GM18858 (cell line): ENCODE measurements around the gene FH.

Experiments
- ATAC-seq: cut with Tn5 transposase; IDR thresholded peaks from one replicate; pipeline ENCODE4 v1.9.1; 2021; ENCODE audit not compliant: unreplicated experiment

Gene FH

GRCh38 chr1:241460098-241460873 is 59.3 kb downstream of the FH start:
- ATAC-seq: no peak

GRCh38 chr1:241459186-241459802 is 60.3 kb downstream of the FH start:
- no peak for ATAC-seq

GRCh38 chr1:241457421-241457820 is 62.1 kb downstream of the FH start:
- no peak for ATAC-seq

- ATAC-seq: no peak
Observed at GRCh38 chr1:241456743-241457142, 62.8 kb downstream of the FH start.

GRCh38 chr1:241453732-241454131 is 65.8 kb downstream of the FH start:
- ATAC-seq: no peak

- no peak for ATAC-seq
Observed at GRCh38 chr1:241451956-241452355, 67.6 kb downstream of the FH start.
